ENCODE results near the gene ENTPD6.

ENTPD6 gene

GRCh38 chr20:25188218-25188617 is 7.3 kb upstream of the ENTPD6 start:
- no peak for DNase-seq

GRCh38 chr20:25191051-25191450 is 4.5 kb upstream of the ENTPD6 start:
- DNase-seq, result no peak

- no peak for DNase-seq
These were observed 3.8 kb upstream of the ENTPD6 start for GRCh38 chr20:25191689-25192088.

GRCh38 chr20:25193843-25194242 is 1.7 kb upstream of the ENTPD6 start:
- DNase-seq, result no peak

- DNase-seq, result no peak
These were observed 1.1 kb upstream of the ENTPD6 start for GRCh38 chr20:25194333-25194972.

GRCh38 chr20:25195962-25196785 is 662 bp downstream of the ENTPD6 start:
- peak in 1 of 2 donors; percentile 10 for DNase-seq

- peak in 1 of 2 donors; percentile 6 for DNase-seq
These were observed 1.2 kb downstream of the ENTPD6 start for GRCh38 chr20:25196786-25197120.

GRCh38 chr20:25197183-25197869 is 1.8 kb downstream of the ENTPD6 start:
- DNase-seq, result peak in 1 of 2 donors; percentile 34

GRCh38 chr20:25197870-25198190 is 2.3 kb downstream of the ENTPD6 start:
- DNase-seq, result no peak

GRCh38 chr20:25198663-25199383 is 3.3 kb downstream of the ENTPD6 start:
- DNase-seq, result no peak

- DNase-seq, result no peak
These were observed 4.2 kb downstream of the ENTPD6 start for GRCh38 chr20:25199473-25200260.

GRCh38 chr20:25203089-25203488 is 7.6 kb downstream of the ENTPD6 start:
- DNase-seq, result no peak

- no peak for DNase-seq
These were observed 8.4 kb downstream of the ENTPD6 start for GRCh38 chr20:25203871-25204320.

GRCh38 chr20:25204550-25205276 is 9.2 kb downstream of the ENTPD6 start:
- no peak for DNase-seq

- no peak for DNase-seq
These were observed 10.0 kb downstream of the ENTPD6 start for GRCh38 chr20:25205277-25206062.

GRCh38 chr20:25206063-25206403 is 10.5 kb downstream of the ENTPD6 start:
- DNase-seq, result no peak

- DNase-seq, result no peak
These were observed 11.0 kb downstream of the ENTPD6 start for GRCh38 chr20:25206548-25206947.

- no peak for DNase-seq
These were observed 11.8 kb downstream of the ENTPD6 start for GRCh38 chr20:25207149-25207959.

GRCh38 chr20:25207960-25208534 is 12.5 kb downstream of the ENTPD6 start:
- no peak for DNase-seq

- no peak for DNase-seq
These were observed 13.9 kb downstream of the ENTPD6 start for GRCh38 chr20:25209400-25209799.
